ENCODE data around the gene HBG1. TPM values are rescaled to one million over a fixed set of nuclear protein-coding genes. Genes with fewer than 3 reads are reported as not detected.

Gene HBG1
- total and polyA plus RNA-seq, 2 of the 4 experiments (the other 2 are of a cell fraction): not detected

DNA sequence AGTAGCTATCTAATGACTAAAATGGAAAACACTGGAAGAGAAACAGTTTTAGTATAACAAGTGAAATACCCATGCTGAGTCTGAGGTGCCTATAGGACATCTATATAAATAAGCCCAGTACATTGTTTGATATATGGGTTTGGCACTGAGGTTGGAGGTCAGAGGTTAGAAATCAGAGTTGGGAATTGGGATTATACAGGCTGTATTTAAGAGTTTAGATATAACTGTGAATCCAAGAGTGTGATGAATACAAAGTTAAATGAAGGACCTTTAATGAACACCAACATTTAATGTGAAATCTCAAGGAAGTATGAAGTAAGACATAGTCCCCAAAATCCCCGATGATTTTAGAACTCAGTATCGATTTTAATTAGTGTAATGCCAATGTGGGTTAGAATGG is 12.2 kb downstream of the HBG1 start:
- no TSS peak for BruUV-seq (replicated peaks)
- intact Hi-C loops (cut with micrococcal nuclease): no loop called here
- H4K20me1 ChIP-seq (ENCODE audit: insufficient read depth, low read length): no peaks in the 10 kb centered on the region
- no peak overlapping the region for H3K56ac ChIP-seq (ENCODE audit: extremely low read depth, insufficient read depth, low read length)
- DNase-seq (no peak), ATAC-seq (ENCODE audit: low read depth) (no peak)
- H4K91ac ChIP-seq (ENCODE audit: insufficient read depth, low read depth, low read length): no peak overlapping the region
- H3K27me3 ChIP-seq (ENCODE audit: control insufficient read depth, insufficient read depth, low read length): no peaks in the 10 kb centered on the region
- no peak overlapping the region for H4K5ac ChIP-seq (ENCODE audit: low read depth, low read length)
- CTCF ChIA-PET: no interaction called here
- peaks cover 6% of the 10 kb centered on the region; the same call in 1 of the 2 replicates for H3K9me1 ChIP-seq (ENCODE audit: insufficient read depth, low read length)
- no peak overlapping the region for H3K9ac ChIP-seq (ENCODE audit: low read depth, low read length)
- H3K14ac ChIP-seq (replicated peaks; ENCODE audit: low read depth, low read length): no peak overlapping the region
- no peaks in the 10 kb centered on the region for H3K9me3 ChIP-seq (ENCODE audit: control insufficient read depth, insufficient read depth, low read length)
- H3K4me3 ChIP-seq (ENCODE audit: insufficient read depth, low read depth, low read length): no peak overlapping the region
- no peak overlapping the region for H2BK120ac ChIP-seq (ENCODE audit: low read depth, low read length)
- H3K23ac ChIP-seq (ENCODE audit: low read depth, low read length): no peak overlapping the region
- no peak overlapping the region for H2AK5ac ChIP-seq (ENCODE audit: low read depth, low read length)
- TF ChIP-seq, protein P1, sequence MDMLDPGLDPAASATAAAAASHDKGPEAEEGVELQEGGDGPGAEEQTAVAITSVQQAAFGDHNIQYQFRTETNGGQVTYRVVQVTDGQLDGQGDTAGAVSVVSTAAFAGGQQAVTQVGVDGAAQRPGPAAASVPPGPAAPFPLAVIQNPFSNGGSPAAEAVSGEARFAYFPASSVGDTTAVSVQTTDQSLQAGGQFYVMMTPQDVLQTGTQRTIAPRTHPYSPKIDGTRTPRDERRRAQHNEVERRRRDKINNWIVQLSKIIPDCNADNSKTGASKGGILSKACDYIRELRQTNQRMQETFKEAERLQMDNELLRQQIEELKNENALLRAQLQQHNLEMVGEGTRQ (IDR thresholded peaks at IDR 0.05; ENCODE audit: low read depth, low read length): no peak
- TF ChIP-seq CHD1 (IDR thresholded peaks at IDR 0.05; ENCODE audit: low read depth, low read length): no peak
- TF ChIP-seq RFX5 (IDR thresholded peaks at IDR 0.05; ENCODE audit: low read depth, low read length): no peak
- TF ChIP-seq, protein P2, sequence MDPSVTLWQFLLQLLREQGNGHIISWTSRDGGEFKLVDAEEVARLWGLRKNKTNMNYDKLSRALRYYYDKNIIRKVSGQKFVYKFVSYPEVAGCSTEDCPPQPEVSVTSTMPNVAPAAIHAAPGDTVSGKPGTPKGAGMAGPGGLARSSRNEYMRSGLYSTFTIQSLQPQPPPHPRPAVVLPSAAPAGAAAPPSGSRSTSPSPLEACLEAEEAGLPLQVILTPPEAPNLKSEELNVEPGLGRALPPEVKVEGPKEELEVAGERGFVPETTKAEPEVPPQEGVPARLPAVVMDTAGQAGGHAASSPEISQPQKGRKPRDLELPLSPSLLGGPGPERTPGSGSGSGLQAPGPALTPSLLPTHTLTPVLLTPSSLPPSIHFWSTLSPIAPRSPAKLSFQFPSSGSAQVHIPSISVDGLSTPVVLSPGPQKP (IDR thresholded peaks at IDR 0.05; ENCODE audit: borderline replicate concordance, low read depth, low read length): no peak
- no peak for TF ChIP-seq RCOR1 (IDR thresholded peaks at IDR 0.05; ENCODE audit: insufficient replicate concordance, low read length)
- no peak for TF ChIP-seq MXI1 (IDR thresholded peaks at IDR 0.05; ENCODE audit: borderline replicate concordance, low read depth, low read length)
- TF ChIP-seq NFE2L2 (IDR thresholded peaks at IDR 0.05; ENCODE audit: low read depth, low read length): no peak
- TF ChIP-seq, protein P3, sequence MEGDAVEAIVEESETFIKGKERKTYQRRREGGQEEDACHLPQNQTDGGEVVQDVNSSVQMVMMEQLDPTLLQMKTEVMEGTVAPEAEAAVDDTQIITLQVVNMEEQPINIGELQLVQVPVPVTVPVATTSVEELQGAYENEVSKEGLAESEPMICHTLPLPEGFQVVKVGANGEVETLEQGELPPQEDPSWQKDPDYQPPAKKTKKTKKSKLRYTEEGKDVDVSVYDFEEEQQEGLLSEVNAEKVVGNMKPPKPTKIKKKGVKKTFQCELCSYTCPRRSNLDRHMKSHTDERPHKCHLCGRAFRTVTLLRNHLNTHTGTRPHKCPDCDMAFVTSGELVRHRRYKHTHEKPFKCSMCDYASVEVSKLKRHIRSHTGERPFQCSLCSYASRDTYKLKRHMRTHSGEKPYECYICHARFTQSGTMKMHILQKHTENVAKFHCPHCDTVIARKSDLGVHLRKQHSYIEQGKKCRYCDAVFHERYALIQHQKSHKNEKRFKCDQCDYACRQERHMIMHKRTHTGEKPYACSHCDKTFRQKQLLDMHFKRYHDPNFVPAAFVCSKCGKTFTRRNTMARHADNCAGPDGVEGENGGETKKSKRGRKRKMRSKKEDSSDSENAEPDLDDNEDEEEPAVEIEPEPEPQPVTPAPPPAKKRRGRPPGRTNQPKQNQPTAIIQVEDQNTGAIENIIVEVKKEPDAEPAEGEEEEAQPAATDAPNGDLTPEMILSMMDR (conservative IDR thresholded peaks at IDR 0.05; ENCODE audit: low read depth, low read length): no peak
- TF ChIP-seq FOS (IDR thresholded peaks at IDR 0.05; ENCODE audit: low read depth, low read length): no peak
- TF ChIP-seq CEBPB (IDR thresholded peaks at IDR 0.05; ENCODE audit: low read depth, low read length): no peak
- TF ChIP-seq MAFK (IDR thresholded peaks at IDR 0.05; ENCODE audit: low read depth, low read length): no peak
- in situ Hi-C loops (cut with MboI; ENCODE audit: low sequenced_read_pairs): no loop called here
- H2AK9ac ChIP-seq (replicated peaks; ENCODE audit: low read depth, low read length, poor library complexity): no peak overlapping the region
- no CpG with 5 or more reads among the region's 2 CpGs for WGBS, 2 experiments (ENCODE audit: extremely low coverage in 2 of 2, insufficient read length in 1 of 2)
- no peak overlapping the region for H2BK20ac ChIP-seq (ENCODE audit: low read depth, low read length)
- H4K8ac ChIP-seq (ENCODE audit: low read depth in 2 of 2, low read length in 2 of 2): no peak overlapping the region
- dilution Hi-C loops (cut with HindIII; ENCODE audit: low sequenced_read_pairs, unreplicated experiment): no loop called here
- H3K18ac ChIP-seq (ENCODE audit: low read depth, low read length): no peak overlapping the region
- H2BK15ac ChIP-seq (ENCODE audit: low read depth, low read length): no peak overlapping the region
- POLR2A ChIA-PET (ENCODE audit: unreplicated experiment): no interaction called here
- no peak overlapping the region for H3K4ac ChIP-seq (ENCODE audit: low read depth, low read length)
- peaks cover 3% of the 10 kb centered on the region for H3K4me1 ChIP-seq (ENCODE audit: control insufficient read depth, insufficient read depth, low read length)
- no peaks in the 10 kb centered on the region for H3K79me1 ChIP-seq (ENCODE audit: low read depth in 1 of 2, low read length in 2 of 2)
- no peak overlapping the region for H2AFZ ChIP-seq (replicated peaks; ENCODE audit: low read length, poor library complexity)
- H3K4me2 ChIP-seq (ENCODE audit: low read depth, low read length): no peak overlapping the region
- H3K36me3 ChIP-seq (ENCODE audit: control insufficient read depth, insufficient read depth, low read length): no peaks in the 10 kb centered on the region
- no peak overlapping the region for H2BK5ac ChIP-seq (ENCODE audit: low read depth, low read length, poor library complexity, severe bottlenecking)
- no peak overlapping the region for H3K27ac ChIP-seq (ENCODE audit: insufficient read depth, low read length)
